DOHH2 (cell line): ENCODE measurements around the gene SAFB.

ENCODE experiments used
- H3F3A ChIP-seq: fragments of 200-600 bp; sonication (generic), shearing (Covaris generic); 2 replicates; pipeline ENCODE4 v1.6.0; 2016; ENCODE audit warnings: antibody characterized with exemption, mild to moderate bottlenecking; ENCODE audit not compliant: control insufficient read depth, insufficient read depth
- H3K27ac ChIP-seq: fragments of 200-600 bp; sonication (generic); 2 replicates; pipeline ENCODE4 v1.5.1; 2014; ENCODE audit warnings: low read depth, mild to moderate bottlenecking, low read length, moderate library complexity
- H3K27me3 ChIP-seq: fragments of 200-600 bp; sonication (generic); 2 replicates; pipeline ENCODE4 v1.6.1; 2014; ENCODE audit warnings: mild to moderate bottlenecking, low read length, mixed read lengths; ENCODE audit not compliant: control insufficient read depth
- H3K36me3 ChIP-seq: fragments of 200-600 bp; sonication (generic); 2 replicates; pipeline ENCODE4 v1.6.1; 2014; ENCODE audit warnings: mild to moderate bottlenecking, low read length, moderate library complexity, mixed read lengths; ENCODE audit not compliant: control insufficient read depth
- H3K4me1 ChIP-seq: fragments of 200-600 bp; sonication (generic); 2 replicates; pipeline ENCODE4 v1.6.1; 2014; ENCODE audit warnings: mild to moderate bottlenecking, low read length, mixed read lengths; ENCODE audit not compliant: control insufficient read depth
- H3K4me2 ChIP-seq: fragments of 200-600 bp; sonication (generic); 2 replicates; pipeline ENCODE4 v1.6.0; 2014; ENCODE audit warnings: mild to moderate bottlenecking, low read length, moderate library complexity
- H3K4me3 ChIP-seq: fragments of 200-600 bp; sonication (generic); 2 replicates; pipeline ENCODE4 v1.5.1; 2014; ENCODE audit warnings: mild to moderate bottlenecking, low read length, mixed read lengths
- H3K79me2 ChIP-seq: fragments of 200-600 bp; sonication (generic); 2 replicates; pipeline ENCODE4 v1.6.1; 2014; ENCODE audit warnings: mild to moderate bottlenecking, low read length, mixed read lengths; ENCODE audit not compliant: control insufficient read depth
- H3K9me2 ChIP-seq: fragments of 200-600 bp; sonication (generic); replicated peaks from 2 replicates; pipeline ENCODE4 v1.6.1; 2014; ENCODE audit warnings: mild to moderate bottlenecking, low read length, mixed read lengths; ENCODE audit not compliant: control insufficient read depth
- H3K9me3 ChIP-seq: fragments of 200-600 bp; sonication (generic); 2 replicates; pipeline ENCODE4 v1.6.1; 2014; ENCODE audit warnings: antibody characterized with exemption, low read length, mixed read lengths; ENCODE audit not compliant: control insufficient read depth, insufficient read depth
- H4K20me1 ChIP-seq: fragments of 200-600 bp; sonication (generic); 2 replicates; pipeline ENCODE4 v1.6.0; 2014; ENCODE audit warnings: low read depth, mild to moderate bottlenecking, antibody characterized with exemption, low read length, moderate library complexity; ENCODE audit not compliant: control insufficient read depth, insufficient read depth
- CTCF ChIP-seq: fragments of 200-600 bp; sonication (generic); IDR thresholded peaks from one replicate; pipeline ENCODE4 v1.5.1; 2014; ENCODE audit warnings: antibody characterized with exemption, mild to moderate bottlenecking, low read depth, low read length; ENCODE audit not compliant: poor library complexity, severe bottlenecking
- EZH2phosphoT487 ChIP-seq: fragments of 200-600 bp; sonication (generic); IDR thresholded peaks from 2 replicates; pipeline ENCODE4 v1.6.1; 2017; ENCODE audit warnings: borderline replicate concordance, mild to moderate bottlenecking, antibody characterized with exemption, low read length, moderate library complexity, mixed read lengths

Gene SAFB

DNA sequence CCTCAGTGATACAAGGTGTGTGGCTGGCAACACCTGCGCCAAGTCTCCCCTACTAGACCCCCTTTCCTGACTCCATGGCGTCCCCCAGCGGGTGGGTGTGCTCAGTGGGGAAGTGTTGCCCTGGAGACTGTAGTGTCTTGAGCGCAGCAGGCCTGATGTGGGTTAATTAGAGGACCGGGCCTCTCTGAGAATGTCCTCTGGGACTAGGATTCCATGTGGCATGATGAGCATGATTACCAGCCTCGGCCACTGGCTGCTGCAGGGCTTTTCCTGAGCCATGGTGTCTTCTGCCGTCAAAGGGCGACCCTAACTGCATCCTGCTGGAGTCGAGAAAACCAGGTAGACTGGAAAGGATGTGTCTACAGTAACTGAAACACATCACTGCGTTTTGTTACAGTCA, 29.4 kb downstream of the SAFB start:
- peaks cover 87% of the 10 kb centered on the region for H3K36me3 ChIP-seq
- no peaks in the 10 kb centered on the region for H4K20me1 ChIP-seq
- no peaks in the 10 kb centered on the region for H3K9me2 ChIP-seq
- no peak overlapping the region for H3K4me3 ChIP-seq
- no peak overlapping the region for H3K27ac ChIP-seq
- H3K4me1 ChIP-seq, result no peaks in the 10 kb centered on the region
- H3K79me2 ChIP-seq, result peaks cover 13% of the 10 kb centered on the region
- H3K4me2 ChIP-seq, result no peak overlapping the region
- H3K9me3 ChIP-seq, result no peaks in the 10 kb centered on the region
- H3F3A ChIP-seq, result no peaks in the 10 kb centered on the region; the same call in 1 of the 2 replicates
- no peak for TF ChIP-seq CTCF
- no peak for TF ChIP-seq EZH2phosphoT487
- H3K27me3 ChIP-seq, result no peaks in the 10 kb centered on the region

- Histone ChIP-seq H3K27ac (no peak overlapping the region), H3K4me3 (no peak overlapping the region), H3K79me2 (peaks cover under 1% of the 10 kb centered on the region), H3K9me3 (no peaks in the 10 kb centered on the region), H4K20me1 (no peaks in the 10 kb centered on the region), H3K36me3 (peaks cover 90% of the 10 kb centered on the region), H3K27me3 (no peaks in the 10 kb centered on the region), H3K4me2 (no peak overlapping the region), H3K9me2 (no peaks in the 10 kb centered on the region), H3F3A (no peaks in the 10 kb centered on the region; the same call in 1 of the 2 replicates), H3K4me1 (no peaks in the 10 kb centered on the region)
- TF ChIP-seq EZH2phosphoT487 (no peak), CTCF (no peak)
These were observed 32.0 kb downstream of the SAFB start for GRCh38 chr19:5654931-5655330.

DNA sequence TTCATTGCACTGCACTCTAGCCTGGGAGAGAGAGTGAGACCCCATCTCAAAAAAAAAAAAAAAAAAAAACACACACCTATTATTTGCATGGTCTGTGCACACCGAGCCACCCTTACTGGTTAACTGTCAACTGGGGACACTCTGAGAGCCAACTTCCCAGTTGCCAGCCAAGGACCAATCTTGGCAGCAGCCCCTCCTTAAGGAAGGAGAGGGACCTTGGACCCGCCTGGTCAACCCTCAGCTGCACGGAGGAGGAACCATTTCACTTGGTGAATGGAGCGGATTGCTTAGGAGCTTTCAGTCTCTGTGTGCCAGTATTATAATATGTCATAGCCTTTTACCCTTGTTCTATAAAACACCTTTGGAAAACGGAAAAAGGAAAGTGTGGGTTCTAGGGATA, 32.5 kb downstream of the SAFB start:
- H3K27me3 ChIP-seq, result no peaks in the 10 kb centered on the region
- H3K4me1 ChIP-seq, result no peaks in the 10 kb centered on the region
- H3F3A ChIP-seq, result no peaks in the 10 kb centered on the region; the same call in 1 of the 2 replicates
- no peak overlapping the region for H3K27ac ChIP-seq
- H4K20me1 ChIP-seq, result no peaks in the 10 kb centered on the region
- H3K9me3 ChIP-seq, result no peaks in the 10 kb centered on the region
- peaks cover 90% of the 10 kb centered on the region for H3K36me3 ChIP-seq
- H3K9me2 ChIP-seq, result no peaks in the 10 kb centered on the region
- H3K79me2 ChIP-seq, result no peaks in the 10 kb centered on the region; the same call in none of the 2 replicates
- TF ChIP-seq EZH2phosphoT487 (no peak), CTCF (no peak)
- no peak overlapping the region for H3K4me3 ChIP-seq
- H3K4me2 ChIP-seq, result no peak overlapping the region
